Fibroblast of gingiva (primary cell): ENCODE data around the gene GPR39.

Experiments used
- DNase-seq: peaks from one replicate; pipeline ENCODE4 v3.0.0-alpha.2; 2011; ENCODE audit warnings: low read depth

GPR39 gene

DNA sequence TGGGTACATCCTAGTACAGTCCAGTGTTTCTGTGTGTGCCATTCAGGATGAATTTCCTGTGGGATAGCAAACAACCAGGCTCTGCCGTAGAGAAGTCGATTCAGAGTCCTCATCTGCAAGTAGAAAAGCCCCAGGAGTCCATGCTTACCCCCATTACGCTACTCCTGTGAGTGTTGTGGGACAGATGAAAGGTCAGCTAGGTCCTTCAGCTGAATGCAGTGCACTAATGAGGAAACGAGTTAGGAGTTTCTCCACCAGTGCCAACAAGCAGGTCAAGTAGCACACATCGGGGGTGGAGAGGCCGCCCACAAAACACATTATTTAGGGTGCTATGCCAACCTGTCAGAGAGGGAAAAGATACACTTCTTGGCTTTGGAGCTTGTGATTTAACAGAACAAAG is 2.5 kb upstream of the GPR39 start:
- DNase-seq = no peak

DNA sequence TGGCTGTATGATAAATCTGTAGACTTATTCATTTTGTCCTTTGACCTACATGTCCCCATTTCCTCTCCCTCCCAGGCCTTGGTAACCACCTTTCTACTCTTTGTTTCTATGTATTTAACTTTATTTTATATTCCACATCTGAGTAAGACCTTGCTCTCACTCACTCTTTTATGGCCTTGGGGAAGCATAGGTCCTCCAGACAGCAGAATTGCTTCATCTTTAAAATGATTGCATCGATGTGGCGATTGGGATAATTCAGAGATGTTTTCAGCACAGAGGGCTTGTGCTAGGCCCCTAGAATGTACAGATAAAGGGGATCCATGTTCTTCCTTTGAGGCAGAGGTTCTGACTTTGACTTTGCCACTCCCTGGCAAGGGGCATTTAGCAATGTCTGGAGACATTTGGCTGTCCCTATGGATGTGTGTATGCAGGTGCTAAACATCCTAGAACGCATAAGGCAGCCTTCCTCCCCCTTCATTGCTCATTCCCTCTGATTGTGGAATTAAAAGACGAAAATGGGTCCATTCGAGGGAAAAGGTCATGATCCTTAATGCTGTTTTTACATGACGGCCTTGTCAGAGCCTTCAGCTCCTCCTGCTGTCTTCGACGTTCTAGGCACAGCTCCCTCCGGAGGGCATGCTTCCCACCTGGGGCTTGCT is 1.2 kb upstream of the GPR39 start:
- no peak for DNase-seq

DNA sequence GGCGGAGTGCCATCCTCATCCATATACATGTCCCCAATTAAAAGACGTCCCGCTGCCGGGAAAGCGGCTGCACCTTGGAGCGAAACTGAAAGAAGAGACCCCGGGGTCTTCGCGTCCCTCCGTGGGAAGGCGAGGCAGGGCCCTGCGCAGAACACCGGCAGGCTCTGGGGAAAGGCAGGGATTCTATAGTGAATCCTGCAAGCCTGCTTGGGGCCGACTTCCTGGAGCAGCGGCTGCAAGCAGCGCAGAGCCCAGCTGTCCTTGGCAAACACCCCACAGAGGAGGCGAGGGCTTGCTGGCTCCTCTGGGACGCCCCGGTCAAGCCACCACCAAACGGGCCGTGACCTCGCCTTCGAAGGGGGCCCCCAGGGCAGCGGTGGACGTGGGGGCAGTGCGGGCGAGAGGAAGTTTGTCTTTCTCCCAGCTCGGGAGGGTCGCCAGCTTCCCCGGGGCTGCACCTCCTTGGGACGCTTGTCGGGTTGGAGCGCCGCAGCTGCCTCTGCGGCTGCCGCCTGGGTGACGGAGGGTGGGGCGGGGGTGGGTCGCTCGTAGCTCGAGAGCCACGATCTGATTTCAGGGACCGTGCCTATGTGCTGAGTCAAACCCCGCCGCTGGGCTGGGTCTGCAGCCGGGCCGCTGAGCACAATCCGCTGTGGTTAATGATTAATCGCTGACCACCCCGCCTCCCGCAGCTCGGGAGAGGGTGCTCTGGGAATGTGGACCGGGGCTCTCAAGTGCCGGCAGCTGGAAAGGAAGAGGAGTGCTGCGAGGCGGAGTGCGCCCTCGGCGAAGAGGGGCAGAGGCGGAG is 486 bp upstream of the GPR39 start:
- peak; percentile 94 for DNase-seq

DNA sequence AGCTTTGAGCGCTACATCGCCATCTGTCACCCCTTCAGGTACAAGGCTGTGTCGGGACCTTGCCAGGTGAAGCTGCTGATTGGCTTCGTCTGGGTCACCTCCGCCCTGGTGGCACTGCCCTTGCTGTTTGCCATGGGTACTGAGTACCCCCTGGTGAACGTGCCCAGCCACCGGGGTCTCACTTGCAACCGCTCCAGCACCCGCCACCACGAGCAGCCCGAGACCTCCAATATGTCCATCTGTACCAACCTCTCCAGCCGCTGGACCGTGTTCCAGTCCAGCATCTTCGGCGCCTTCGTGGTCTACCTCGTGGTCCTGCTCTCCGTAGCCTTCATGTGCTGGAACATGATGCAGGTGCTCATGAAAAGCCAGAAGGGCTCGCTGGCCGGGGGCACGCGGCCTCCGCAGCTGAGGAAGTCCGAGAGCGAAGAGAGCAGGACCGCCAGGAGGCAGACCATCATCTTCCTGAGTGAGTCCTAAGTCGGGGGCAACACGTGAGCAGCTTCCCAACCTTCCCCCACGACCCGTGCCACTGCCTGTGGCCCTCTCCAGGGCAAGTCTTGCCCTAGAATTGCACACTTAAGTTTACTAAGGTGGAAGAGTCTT is 928 bp downstream of the GPR39 start:
- no peak for DNase-seq

DNA sequence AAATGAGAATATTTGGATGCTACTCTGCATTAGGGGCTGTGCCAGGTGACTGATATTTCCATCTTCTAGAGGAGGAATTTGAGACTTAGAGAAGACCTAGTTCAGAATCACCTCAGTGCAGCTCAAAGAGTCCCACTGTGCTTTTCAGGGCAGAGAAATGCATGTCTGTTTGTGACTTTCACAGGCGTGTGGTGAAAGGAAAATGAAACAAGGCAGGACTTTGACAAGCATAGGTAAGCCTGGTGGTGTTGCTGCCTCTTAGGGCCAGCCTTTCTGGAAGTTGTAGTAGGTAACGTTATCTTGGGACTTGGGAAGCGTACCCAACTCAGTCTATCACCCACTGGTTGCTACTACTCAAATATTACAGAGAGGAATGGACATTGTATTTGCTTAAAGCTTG is 2.6 kb downstream of the GPR39 start:
- no peak for DNase-seq

DNA sequence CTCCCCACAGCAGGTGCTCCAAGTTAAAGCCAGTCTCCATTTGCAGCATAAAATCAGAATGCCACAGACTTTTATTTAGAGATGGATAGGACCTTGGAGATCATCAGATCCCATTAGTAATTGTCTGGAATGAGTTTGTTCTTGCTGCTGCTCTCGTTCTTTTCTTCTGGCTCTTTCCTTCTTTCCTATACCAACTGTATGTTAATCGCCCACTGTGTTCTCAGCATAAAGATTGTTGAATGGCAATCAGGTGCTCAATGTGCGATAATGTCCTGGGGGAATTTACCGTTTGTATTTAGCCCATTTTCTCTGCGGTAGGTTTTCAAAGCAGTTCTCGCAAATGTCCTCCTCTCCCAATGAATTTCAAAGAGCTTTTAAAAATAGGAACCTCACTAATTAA is 3.3 kb downstream of the GPR39 start:
- no peak for DNase-seq

DNA sequence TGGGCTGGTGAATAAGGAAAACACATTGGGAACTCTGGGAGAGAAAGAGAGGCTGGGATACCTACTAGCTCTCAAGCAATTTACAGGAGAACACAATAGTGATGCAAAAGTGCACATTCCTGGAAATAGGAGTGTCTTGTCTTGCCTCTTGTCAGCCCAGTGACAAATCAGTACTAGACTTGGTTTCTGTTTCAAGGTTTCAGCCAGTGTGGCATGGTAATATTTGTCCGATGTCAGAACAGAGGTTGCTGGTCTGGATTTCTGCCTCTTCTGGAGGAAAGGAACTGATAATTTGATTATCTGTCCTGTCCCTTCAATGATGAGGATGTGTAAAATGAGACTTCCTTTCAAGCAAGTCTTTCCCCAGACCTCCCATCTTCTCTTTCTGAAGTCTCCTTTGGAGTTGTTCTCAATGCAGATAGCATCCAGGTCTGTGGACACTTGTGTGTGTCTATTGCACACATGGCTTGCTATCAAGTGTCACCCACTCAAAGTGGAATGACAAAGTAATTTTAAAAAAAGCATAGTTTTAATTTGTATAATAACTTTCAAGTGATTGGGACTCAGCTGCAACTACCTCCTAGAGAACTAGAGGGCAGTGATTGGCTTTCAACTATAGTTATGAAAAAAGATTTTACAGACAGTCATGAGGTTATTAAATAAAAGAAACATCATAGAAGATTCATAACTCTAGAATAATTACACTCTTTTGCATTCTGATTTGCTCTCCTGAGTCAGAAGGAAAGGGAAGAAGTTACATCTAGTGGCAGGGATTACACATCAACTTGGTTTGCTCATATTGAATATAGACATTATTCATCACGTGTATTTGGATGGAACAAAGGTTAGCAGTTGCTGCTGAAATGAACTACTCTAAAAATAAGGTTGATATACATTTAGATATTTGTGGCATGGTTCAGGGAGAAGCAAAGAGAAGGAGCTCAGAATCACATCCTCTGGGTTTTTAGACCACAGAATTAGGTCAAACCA is 4.5 kb downstream of the GPR39 start:
- DNase-seq = no peak

DNA sequence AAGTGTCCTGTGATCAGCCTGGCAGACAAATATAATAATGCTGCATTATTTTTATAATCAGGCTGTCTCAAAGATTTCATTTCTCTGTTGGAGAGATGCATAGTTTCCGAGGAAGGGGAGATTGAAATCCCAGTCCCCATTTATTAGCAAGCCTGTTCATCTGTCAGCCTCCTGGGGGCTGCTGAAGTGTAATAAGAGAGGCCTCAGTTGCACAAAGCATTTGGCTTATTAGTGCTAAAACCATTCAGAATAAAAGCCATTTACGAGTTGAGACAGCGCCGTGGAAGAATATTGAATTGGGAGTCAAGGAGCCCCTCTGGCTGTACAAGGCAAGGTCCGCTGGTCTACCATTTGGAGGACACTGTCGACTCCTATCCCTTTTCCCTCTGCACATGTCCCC is 6.1 kb downstream of the GPR39 start:
- DNase-seq = no peak

DNA sequence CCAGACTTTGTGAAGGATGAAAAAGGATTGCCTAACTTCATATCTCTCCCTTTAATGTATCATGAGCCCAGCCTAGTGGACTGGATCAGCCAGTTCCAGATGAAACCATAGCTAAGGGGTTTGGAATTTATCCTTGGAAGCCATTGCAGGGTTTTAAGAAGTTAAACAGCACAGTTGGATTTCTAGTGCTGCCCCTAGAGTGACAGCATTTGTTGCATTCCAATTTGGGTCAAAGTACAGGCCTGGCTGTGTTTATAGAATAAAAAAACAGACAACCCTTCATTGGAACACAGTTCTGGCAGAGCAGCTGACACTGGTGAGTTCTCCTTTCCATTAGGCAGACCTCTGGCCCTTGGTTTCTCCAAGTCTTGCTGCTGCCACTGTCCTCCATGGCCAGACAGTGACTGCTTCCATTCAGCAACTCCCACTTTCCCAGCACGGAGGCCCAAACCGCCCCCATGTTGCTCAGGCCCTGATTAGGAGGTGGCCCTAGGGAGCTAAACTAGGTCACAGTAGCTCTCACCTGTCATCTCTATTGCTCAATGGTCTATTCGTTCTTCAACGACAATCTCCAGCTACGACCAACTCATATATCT is 8.0 kb downstream of the GPR39 start:
- DNase-seq = peak; percentile 80

DNA sequence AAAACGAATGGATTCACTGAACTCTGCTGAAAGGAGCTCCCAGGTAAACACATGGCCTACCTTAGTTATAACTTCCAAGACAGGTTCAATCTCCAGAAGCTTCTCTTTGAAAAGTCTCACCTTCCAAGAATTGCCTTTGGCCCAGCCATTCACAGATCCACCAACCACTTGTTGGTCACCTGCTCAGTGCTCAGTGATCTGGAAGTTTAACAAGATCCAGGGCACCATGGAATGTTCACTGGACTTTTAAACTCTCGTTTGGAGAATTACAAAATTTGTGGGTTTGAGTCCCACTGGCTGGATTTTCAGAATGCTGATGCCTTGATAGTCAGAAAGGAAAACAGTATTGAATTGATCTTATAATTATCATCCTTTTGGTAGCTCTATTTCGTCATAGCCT is 9.4 kb downstream of the GPR39 start:
- no peak for DNase-seq

DNA sequence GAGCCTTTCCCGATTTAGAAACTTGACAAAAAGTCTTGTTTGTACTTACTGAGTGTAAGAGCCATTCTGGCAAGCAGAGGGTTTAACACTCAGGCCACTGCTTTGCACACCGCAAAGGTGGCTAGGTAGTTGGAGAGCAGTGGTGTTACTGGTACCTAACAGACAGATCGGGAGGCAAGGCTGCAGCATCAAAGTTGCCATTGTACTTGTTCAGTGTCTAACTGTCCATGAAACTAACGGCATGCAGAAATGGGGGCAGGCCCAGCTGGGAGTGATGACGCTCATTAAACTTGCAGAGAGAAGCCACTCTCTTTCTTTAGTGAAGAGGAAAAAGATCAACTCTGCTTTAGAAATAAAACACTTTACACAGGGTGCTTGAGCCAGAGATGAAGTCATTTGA is 10.1 kb downstream of the GPR39 start:
- DNase-seq = no peak

DNA sequence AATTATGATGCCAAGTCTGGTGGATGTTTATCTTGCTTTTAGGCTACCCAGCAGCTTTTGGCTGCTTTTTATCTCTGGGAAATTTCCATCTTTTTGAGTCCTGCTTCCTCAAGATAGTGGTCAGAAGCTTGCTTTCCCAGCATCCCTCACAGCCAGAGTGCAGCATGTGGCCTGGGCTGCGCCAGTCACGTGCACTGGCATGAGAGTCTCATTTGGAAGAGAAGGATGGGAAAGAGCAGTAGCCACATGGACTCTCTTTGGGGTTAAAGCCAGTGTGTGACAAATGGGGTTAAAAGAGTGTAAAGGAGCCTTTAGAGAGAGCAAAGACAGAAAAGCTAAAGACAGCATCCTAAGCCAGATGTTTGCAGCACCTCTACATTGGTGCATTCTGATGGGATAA is 12.7 kb downstream of the GPR39 start:
- DNase-seq = no peak

DNA sequence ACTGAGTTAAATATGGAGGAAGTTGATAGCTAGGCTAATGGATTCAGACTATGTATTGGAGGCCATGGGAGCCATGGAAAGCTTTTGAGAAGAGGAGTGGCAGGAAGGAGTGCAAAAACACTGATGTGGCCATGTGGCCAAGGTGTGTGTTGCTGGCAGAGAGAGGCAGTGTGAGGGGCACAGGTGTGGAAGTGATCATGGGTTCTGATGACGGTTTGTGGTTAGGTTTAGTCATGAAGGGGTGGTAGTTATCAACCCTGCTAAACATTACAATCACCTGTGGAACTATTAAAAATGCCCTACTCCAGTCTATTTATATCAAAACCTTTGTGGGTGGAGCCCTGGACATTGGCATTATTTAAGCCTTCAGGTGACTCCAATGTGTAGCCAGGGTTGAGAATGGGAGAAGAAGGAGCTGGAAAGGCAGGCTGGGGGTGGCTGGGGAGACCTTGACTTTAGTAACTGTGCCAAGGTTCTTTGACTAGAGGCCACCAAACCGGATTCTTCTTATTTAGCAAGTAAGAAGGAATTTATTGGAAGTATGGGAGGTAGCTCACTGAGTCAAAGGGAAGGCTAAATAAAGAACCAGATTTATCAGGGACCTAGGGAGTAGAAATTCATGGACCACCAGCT is 13.5 kb downstream of the GPR39 start:
- no peak for DNase-seq

DNA sequence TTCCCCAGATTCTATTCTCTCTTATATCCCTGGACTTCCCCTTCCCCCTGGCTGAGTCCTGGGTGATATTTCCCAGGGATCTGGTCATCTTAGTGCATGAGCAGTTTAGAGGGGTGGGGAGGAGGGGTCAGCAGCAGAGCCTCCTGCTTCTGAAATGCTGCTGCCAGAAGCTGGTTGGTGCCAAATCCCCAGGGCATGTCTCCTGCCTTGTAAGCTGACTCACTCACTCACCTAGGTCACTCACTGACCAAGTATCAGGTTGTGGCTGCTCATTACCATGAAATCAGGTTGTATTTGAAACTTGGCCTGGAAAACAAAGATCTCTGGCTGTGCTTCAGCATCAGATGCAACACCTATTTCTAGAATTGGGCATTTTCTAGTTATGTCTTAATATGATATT is 14.3 kb downstream of the GPR39 start:
- DNase-seq = no peak

DNA sequence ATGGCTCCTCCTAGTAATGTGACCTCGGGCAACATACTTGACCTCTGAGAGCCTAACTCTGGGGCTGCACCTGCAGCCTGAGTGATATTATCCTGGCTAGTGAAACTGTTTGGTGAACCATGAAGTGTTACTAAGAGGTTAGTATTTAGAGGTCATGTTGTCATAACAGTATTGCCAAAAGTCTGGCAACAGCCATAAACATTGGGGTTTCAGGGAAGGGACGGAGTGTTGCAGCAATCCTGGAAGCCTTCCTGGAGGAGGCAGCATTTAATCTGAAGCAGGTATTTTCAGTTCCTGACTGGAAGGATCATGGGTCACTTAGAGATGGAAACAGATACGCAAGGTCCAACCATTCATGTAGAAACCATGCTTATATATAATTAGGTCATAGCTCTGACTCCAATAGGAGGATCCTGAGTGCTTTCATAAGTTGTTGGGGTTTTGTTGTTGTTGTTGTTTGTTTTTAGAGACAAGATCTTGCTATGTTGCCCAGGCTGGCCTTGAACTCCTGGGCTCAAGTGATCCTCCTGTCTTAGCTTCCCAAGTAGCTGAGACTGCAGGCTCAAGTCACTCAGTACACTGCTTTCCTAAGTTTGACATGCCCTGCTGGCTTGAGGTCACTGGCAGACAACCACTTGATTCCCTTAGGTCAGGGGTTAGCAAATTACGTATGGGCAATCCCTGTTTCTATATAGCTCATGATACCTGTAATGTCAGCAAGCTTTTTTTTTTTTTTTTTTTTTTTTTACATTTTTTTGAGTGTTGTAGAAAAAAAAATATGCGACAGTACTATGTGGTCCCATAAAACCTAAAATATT is 21.5 kb downstream of the GPR39 start:
- DNase-seq = no peak

DNA sequence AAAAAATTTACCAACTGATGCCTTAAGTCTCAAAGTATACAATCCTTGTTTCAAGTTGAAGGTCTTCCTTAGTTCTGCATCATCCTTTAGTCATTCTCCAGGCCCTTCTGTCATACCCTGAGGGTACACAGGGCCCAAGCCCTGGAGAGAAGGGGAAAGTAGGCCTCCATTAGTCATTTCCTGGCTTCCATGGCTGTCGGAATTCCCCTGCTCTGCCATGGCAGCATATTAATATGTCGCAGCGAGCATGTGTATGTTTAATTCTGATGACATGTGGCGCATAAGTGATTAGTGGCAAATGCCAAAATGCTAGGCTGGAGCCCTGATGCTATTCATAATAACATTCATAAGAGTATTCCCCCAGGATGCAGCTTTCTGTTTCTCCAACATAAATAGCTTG is 22.1 kb downstream of the GPR39 start:
- peak; percentile 79 for DNase-seq

DNA sequence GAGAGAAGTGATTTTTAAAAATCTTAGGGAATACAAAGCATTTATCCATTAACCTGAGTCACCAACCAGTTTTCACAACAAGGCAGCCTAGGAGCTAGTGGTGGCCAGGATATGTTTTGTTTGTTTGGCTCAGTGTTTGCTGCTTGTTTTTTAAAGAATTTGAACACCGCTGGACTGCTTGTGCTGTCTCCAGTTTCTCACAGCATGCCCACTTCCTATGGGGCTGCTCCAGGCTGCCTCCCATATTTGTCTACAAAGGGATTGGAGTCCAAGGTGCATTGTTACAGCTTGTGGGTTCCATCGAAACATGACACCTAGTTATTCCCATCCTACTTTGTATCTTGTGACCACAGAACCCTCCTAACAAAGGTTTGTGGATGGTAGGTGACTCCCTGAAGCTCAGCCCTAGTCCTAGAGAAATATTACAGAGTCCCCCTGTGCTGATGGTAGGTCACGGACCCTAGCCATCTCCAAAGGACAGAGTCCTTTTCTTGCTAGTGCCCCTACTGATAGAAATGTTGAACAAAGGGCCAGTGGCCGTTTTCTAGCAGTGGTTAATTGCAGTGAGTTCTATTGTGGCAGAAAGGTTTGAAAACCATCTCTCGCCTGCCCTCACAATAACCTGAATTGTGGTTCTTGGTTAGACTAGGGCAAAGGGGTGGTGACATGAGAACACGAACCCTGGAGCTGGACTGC is 23.2 kb downstream of the GPR39 start:
- DNase-seq = peak; percentile 41

DNA sequence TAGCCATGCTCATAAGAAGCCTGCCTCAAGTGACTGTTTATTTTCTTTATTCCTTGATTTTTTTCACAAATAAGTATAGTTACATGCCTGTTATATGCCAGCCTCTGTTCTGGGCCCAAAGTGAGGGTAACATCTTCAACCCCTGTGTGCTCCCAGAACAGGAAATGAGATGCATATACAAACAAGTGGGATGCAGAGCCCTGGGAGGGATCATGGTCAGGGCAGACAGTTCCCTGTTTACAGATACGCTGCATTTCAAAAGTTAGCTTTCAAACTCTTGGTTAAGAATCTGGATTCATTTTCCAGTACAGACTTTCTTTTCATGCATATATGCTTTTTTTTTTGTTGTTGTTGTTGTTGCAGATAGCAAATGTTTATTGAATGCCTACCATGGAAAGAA is 24.4 kb downstream of the GPR39 start:
- no peak for DNase-seq

DNA sequence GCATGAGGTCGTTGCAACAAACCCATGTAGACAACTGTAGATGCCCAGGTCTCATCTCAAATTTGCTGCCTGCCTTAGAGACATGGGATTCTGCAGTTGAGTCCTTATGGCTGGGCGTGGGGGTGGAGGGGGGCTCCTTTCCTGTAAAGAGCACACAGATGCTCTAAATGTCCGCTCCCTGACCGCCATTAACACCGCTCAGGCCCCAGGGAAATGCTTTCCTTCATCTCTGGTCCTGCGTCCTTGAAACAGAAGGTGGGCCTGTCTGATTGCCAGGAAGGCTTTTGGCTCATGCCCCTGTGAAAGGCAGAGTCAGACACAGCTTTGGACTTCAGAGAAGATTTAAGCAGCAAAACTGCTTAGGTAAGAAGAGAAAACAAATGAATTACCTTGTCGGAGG is 25.7 kb downstream of the GPR39 start:
- no peak for DNase-seq

DNA sequence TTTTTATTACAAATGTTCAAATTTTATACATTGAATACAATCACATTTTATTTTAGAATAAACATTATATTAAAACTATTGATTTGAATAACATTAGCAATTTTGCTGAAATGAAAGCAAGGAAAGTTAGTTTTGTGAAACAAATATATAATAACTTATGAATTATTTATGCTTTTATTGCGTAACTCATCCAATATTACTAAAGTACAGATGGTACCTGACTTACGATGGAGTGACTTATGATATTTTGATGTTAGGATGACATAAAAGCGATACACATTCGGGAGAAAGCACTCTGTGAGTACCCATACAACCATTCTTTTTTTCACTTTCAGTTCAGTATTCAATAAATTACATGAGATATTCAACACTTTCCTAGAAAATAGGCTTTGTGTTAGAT is 26.5 kb downstream of the GPR39 start:
- DNase-seq = no peak
